ENCODE measurements around the gene PKMYT1. TPM values are rescaled to one million over a fixed set of nuclear protein-coding genes. Genes with fewer than 3 reads are reported as not detected.

The PKMYT1 gene
- total and polyA plus RNA-seq, 9 of the 15 experiments (the other 6 are each of a cell fraction or from before 2014, with no cell fraction given): 8.7 to 201 (median 37.8) TPM

- TF ChIP-seq MEF2A (IDR thresholded peaks at IDR 0.05; ENCODE audit: control insufficient read depth, low read depth, low read length): no peak
- TF ChIP-seq ZNF316 (IDR thresholded peaks at IDR 0.05): no peak
- TF ChIP-seq COPS2 (conservative IDR thresholded peaks at IDR 0.05): no peak
- peak in 1 of 2 experiments; percentile 88; a peak in 1 of 4 replicates for TF ChIP-seq TEAD1 (CRISPR knock-in tag; IDR thresholded peaks at IDR 0.05)
- no peak for TF ChIP-seq ZNF717 (CRISPR knock-in tag; IDR thresholded peaks at IDR 0.05)
- no peak for TF ChIP-seq THRAP3 (IDR thresholded peaks at IDR 0.05; ENCODE audit: borderline replicate concordance)
- peak; percentile 59; the same call in 1 of the 2 replicates for TF ChIP-seq MXI1 (IDR thresholded peaks at IDR 0.05; ENCODE audit: low read depth, low read length)
- no peak for TF ChIP-seq NCOA6 (IDR thresholded peaks at IDR 0.05)
- TF ChIP-seq E2F1 (CRISPR knock-in tag; IDR thresholded peaks at IDR 0.05): no peak
- TF ChIP-seq, protein P1, sequence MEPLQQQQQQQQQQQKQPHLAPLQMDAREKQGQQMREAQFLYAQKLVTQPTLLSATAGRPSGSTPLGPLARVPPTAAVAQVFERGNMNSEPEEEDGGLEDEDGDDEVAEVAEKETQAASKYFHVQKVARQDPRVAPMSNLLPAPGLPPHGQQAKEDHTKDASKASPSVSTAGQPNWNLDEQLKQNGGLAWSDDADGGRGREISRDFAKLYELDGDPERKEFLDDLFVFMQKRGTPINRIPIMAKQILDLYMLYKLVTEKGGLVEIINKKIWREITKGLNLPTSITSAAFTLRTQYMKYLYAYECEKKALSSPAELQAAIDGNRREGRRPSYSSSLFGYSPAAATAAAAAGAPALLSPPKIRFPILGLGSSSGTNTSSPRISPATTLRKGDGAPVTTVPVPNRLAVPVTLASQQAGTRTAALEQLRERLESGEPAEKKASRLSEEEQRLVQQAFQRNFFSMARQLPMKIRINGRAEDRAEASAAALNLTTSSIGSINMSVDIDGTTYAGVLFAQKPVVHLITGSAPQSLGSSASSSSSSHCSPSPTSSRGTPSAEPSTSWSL (CRISPR knock-in tag; IDR thresholded peaks at IDR 0.05; ENCODE audit: borderline replicate concordance): no peak
- TF ChIP-seq, protein P2, sequence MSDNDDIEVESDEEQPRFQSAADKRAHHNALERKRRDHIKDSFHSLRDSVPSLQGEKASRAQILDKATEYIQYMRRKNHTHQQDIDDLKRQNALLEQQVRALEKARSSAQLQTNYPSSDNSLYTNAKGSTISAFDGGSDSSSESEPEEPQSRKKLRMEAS (CRISPR knock-in tag; IDR thresholded peaks at IDR 0.05): peak; percentile 95
- peak; percentile 57 for TF ChIP-seq TAF1 (IDR thresholded peaks at IDR 0.05; ENCODE audit: control insufficient read depth, extremely low read depth, insufficient read depth, low read length, severe bottlenecking)
- TF ChIP-seq BCOR (IDR thresholded peaks at IDR 0.05): no peak
- no peak for TF ChIP-seq ZEB2 (IDR thresholded peaks at IDR 0.05)
- no peak; the same call in 1 of the 2 replicates for TF ChIP-seq NR2C2 (CRISPR knock-in tag; IDR thresholded peaks at IDR 0.05)
- TF ChIP-seq NR2C2 (tag; IDR thresholded peaks at IDR 0.05): no peak
- TF ChIP-seq TARDBP (IDR thresholded peaks at IDR 0.05): no peak
- TF ChIP-seq SAFB2 (IDR thresholded peaks at IDR 0.05; ENCODE audit: borderline replicate concordance, low read depth, low read length, severe bottlenecking): no peak
- TF ChIP-seq DMBX1 (CRISPR knock-in tag; IDR thresholded peaks at IDR 0.05; ENCODE audit: borderline replicate concordance): no peak
- TF ChIP-seq ZNF146 (CRISPR knock-in tag; IDR thresholded peaks at IDR 0.05; ENCODE audit: unreplicated experiment): no peak
- no peak for TF ChIP-seq RUNX1 (IDR thresholded peaks at IDR 0.05; ENCODE audit: low read depth)
- no peak for TF ChIP-seq IFI16 (CRISPR knock-in tag; IDR thresholded peaks at IDR 0.05)
- no peak for TF ChIP-seq SNRNP70 (optimal IDR thresholded peaks at IDR 0.05; ENCODE audit: low read depth, low read length)
- no peak for TF ChIP-seq TFAM (CRISPR knock-in tag; conservative IDR thresholded peaks at IDR 0.05)
- TF ChIP-seq SNIP1 (IDR thresholded peaks at IDR 0.05; ENCODE audit: low read depth): no peak
- no peak for TF ChIP-seq HNRNPLL (IDR thresholded peaks at IDR 0.05; ENCODE audit: low read depth, low read length, poor library complexity, severe bottlenecking)
- TF ChIP-seq POU5F1 (IDR thresholded peaks at IDR 0.05; ENCODE audit: borderline replicate concordance, low read depth, low read length, partially characterized antibody): no peak
These were observed 16.3 kb downstream of the PKMYT1 start, which contains the start of gene KREMEN2 (continued) for GRCh38 chr16:2963723-2964474.
